Measurements from ENCODE around the gene CD93.

The CD93 gene

DNA sequence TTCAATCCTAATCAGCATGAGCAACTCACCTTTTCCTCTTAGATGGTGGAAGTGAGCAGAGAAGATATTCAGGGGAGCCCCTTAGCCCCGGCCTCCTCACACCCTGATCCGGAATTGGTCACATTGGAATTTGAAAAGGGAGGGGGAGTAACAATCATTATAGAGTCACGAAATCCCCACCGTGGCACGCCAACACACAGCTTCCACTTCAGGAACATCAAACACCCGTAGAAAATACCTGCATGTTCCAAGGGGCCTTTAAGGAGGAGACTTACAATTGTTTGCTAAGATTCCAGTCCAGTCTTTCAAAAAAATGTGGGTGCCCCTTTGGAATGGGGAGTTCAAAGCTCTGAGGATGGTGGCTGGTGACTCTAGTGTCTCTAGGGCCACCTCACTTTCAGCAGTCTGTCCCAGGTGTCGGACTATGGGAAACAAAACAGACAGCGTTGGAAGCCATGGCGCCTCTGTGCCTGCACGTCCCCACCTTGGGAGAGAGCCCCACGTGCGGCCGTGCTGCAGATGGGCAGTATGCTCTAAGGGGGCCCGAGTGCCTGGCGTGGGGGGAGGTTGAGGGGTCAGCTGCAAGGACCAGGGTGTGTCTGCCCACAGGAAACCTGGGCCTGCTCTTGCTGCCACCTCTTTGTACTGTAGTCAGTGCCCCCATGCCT, 2.4 kb downstream of the CD93 start:
- Histone ChIP-seq H2AFZ (no peak overlapping the region), H3K4me1 (no peaks in the 10 kb centered on the region), H3K9me3 (ENCODE audit: control insufficient read depth, low read length) (no peaks in the 10 kb centered on the region), H3K36me3 (ENCODE audit: control insufficient read depth, insufficient read depth, low read length) (no peaks in the 10 kb centered on the region), H3K27me3 (ENCODE audit: control insufficient read depth, insufficient read depth, low read length) (no peaks in the 10 kb centered on the region), H3K4me2 (ENCODE audit: low read length) (no peak overlapping the region), H3K4me3 (ENCODE audit: low read depth, low read length) (peak overlapping the region; percentile 28), H3K9ac (no peak overlapping the region), H3K79me2 (no peaks in the 10 kb centered on the region), H3K27ac (peak overlapping the region; percentile 72)
- no peak for TF ChIP-seq CTCF (IDR thresholded peaks at IDR 0.05)

DNA sequence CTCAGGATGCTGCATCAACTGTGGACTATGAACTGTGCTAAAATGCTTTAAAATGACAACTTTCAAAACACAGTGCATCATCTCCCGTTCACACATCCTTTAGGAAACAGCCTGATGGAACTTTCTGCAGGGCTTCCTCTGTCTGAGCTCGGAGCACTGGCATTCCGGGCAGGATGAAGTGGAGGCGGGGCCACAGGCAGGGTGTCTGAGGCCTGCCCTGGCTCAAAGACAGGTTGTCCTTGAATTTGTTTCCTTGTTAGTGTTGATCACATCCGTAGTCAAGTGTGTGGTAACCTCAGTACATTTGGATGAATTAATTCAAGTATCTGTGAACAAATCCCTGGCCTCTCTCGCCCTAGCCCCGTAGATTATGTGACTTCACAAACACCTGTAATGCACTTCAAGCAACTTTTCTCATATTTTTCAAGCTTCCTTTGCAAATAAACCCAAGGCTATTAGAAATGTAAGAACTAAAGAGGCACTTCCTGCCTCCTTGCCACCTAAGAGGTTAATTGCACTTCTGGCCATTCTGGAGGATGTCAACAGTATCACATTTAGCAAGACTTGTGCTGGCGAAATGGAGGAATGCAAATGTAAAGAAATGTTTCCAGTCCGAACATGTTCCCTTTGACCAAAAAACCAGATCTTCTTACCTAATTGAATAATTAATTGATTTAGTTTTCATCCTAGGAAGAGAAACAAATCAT, 3.1 kb downstream of the CD93 start:
- Histone ChIP-seq H3K4me2 (ENCODE audit: low read length) (no peak overlapping the region), H3K4me1 (no peaks in the 10 kb centered on the region), H3K27me3 (ENCODE audit: control insufficient read depth, insufficient read depth, low read length) (no peaks in the 10 kb centered on the region), H3K36me3 (ENCODE audit: control insufficient read depth, insufficient read depth, low read length) (no peaks in the 10 kb centered on the region), H3K79me2 (no peaks in the 10 kb centered on the region), H2AFZ (no peak overlapping the region), H3K9me3 (ENCODE audit: control insufficient read depth, low read length) (no peaks in the 10 kb centered on the region), H3K9ac (no peak overlapping the region), H3K4me3 (ENCODE audit: low read depth, low read length) (peak overlapping the region; percentile 19), H3K27ac (peak overlapping the region; percentile 72)
- no peak for TF ChIP-seq CTCF (IDR thresholded peaks at IDR 0.05)

DNA sequence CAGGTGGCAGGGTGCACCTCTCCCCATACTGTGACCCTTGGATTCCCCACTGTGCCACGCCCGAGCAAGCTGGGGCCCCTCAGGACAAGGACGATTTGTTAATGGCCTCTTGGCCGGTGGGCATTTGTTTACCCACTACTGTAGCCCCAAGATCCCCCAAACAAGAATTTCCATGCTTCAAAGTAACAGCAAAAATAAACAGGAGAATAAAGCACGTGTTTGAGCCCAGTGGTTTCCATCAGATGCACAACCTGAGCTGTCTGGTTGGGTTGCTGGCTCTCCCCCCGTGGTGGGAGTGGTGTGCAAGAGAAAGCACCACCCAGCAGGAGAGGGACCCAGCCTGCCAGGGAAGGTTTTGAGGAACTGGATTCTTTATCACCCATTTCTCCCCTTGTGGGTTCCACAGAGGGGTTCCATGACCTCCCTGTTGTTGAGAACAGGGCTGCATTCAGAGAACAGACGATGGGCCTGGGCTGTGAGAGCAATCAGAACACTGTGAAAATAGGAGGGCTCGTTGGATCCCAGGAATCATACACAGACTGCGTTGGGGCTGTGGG, 4.8 kb downstream of the CD93 start:
- H3K9me3 ChIP-seq (ENCODE audit: control insufficient read depth, low read length), result no peaks in the 10 kb centered on the region
- H3K36me3 ChIP-seq (ENCODE audit: control insufficient read depth, insufficient read depth, low read length), result no peaks in the 10 kb centered on the region
- no peaks in the 10 kb centered on the region for H3K79me2 ChIP-seq
- no peak overlapping the region for H3K4me2 ChIP-seq (ENCODE audit: low read length)
- no peak overlapping the region for H3K27ac ChIP-seq
- peaks cover 4% of the 10 kb centered on the region for H3K4me1 ChIP-seq
- H3K9ac ChIP-seq, result no peak overlapping the region
- H3K27me3 ChIP-seq (ENCODE audit: control insufficient read depth, insufficient read depth, low read length), result no peaks in the 10 kb centered on the region
- TF ChIP-seq CTCF (IDR thresholded peaks at IDR 0.05), result no peak
- no peak overlapping the region for H2AFZ ChIP-seq
- H3K4me3 ChIP-seq (ENCODE audit: low read depth, low read length), result no peak overlapping the region

DNA sequence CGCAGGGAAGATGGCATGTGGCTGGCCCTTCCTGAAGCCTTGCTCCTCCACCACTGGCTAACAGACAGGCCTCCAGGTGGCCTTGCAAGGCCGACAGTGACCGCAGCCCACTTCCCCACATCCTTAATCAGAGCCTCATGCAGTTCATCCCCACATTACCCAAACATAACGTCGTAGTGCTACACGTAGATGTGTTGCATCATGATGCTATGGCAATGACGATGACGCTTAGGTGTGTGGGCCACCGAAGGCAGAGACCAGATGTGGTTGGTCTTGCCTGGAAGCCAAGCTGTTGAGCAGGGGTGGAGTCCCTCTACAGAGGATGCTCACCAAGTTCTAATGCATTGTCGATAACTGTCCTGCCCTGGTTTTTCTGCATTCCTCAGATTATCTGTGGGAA, 5.6 kb downstream of the CD93 start:
- Histone ChIP-seq H3K79me2 (no peaks in the 10 kb centered on the region), H3K36me3 (ENCODE audit: control insufficient read depth, insufficient read depth, low read length) (no peaks in the 10 kb centered on the region), H3K4me1 (peaks cover 4% of the 10 kb centered on the region), H3K27ac (no peak overlapping the region), H3K4me3 (ENCODE audit: low read depth, low read length) (no peak overlapping the region), H3K4me2 (ENCODE audit: low read length) (no peak overlapping the region), H3K9me3 (ENCODE audit: control insufficient read depth, low read length) (no peaks in the 10 kb centered on the region), H3K27me3 (ENCODE audit: control insufficient read depth, insufficient read depth, low read length) (no peaks in the 10 kb centered on the region), H2AFZ (no peak overlapping the region), H3K9ac (no peak overlapping the region)
- no peak for TF ChIP-seq CTCF (IDR thresholded peaks at IDR 0.05)
